IPS DF 19.7 (cell line): ENCODE measurements around the gene MRPL23.

Source experiments
- DNase-seq: peaks from one replicate; pipeline ENCODE4 v3.0.0-alpha.2; 2013; ENCODE audit warnings: low read depth, low spot score

Gene MRPL23

GRCh38 chr11:1921574-1922141 lies 25.5 kb upstream of the MRPL23 start:
- DNase-seq: no peak

- DNase-seq: no peak
These were observed 24.6 kb upstream of the MRPL23 start for GRCh38 chr11:1922481-1923081.

GRCh38 chr11:1923201-1923956 lies 23.8 kb upstream of the MRPL23 start:
- no peak for DNase-seq

- DNase-seq: no peak
These were observed 23.0 kb upstream of the MRPL23 start for GRCh38 chr11:1924181-1924580.

GRCh38 chr11:1924646-1925372 lies 22.3 kb upstream of the MRPL23 start:
- DNase-seq: no peak

GRCh38 chr11:1925373-1926155 lies 21.6 kb upstream of the MRPL23 start:
- DNase-seq: no peak

- DNase-seq: no peak
These were observed 20.7 kb upstream of the MRPL23 start for GRCh38 chr11:1926156-1927025.

GRCh38 chr11:1927026-1927847 lies 19.9 kb upstream of the MRPL23 start:
- DNase-seq: no peak

GRCh38 chr11:1927848-1928469 lies 19.2 kb upstream of the MRPL23 start:
- DNase-seq: no peak

- no peak for DNase-seq
These were observed 18.7 kb upstream of the MRPL23 start for GRCh38 chr11:1928470-1928890.

- DNase-seq: no peak
These were observed 18.1 kb upstream of the MRPL23 start for GRCh38 chr11:1928891-1929541.

- DNase-seq: no peak
These were observed 17.3 kb upstream of the MRPL23 start for GRCh38 chr11:1929621-1930461.

GRCh38 chr11:1930462-1930830 lies 16.7 kb upstream of the MRPL23 start:
- no peak for DNase-seq

GRCh38 chr11:1931341-1932104 lies 15.6 kb upstream of the MRPL23 start:
- no peak for DNase-seq

- no peak for DNase-seq
These were observed 15.0 kb upstream of the MRPL23 start for GRCh38 chr11:1932105-1932480.

GRCh38 chr11:1932681-1933080 lies 14.5 kb upstream of the MRPL23 start:
- no peak for DNase-seq
